ENCODE data around the gene SFN.

GRCh38 chr1:26857473-26858060 is 5.4 kb upstream of the SFN start:
- no peak for TF ChIP-seq CTCF (IDR thresholded peaks at IDR 0.05 in 4 of 5, conservative IDR thresholded peaks at IDR 0.05 in 1 of 5)
- no peak for TF ChIP-seq POLR2A (IDR thresholded peaks at IDR 0.05)
